Prostate gland (tissue), 2 donors: Measurements from ENCODE around the gene ZNF276. TPM values are rescaled to one million over a fixed set of nuclear protein-coding genes. Genes with fewer than 3 reads are reported as not detected.

ENCODE experiments used
- DNase-seq: peaks from one replicate; pipeline ENCODE4 v3.0.0-alpha.2; 2019; ENCODE audit warnings: low spot score
- H3K27ac ChIP-seq, 2 donors: fragments of 200-600 bp; sonication (generic); 2 replicates each; pipeline ENCODE4 v1.5.1; 2017 to 2019
- H3K27me3 ChIP-seq: fragments of 200-600 bp; sonication (generic); replicated peaks from 2 replicates; pipeline ENCODE4 v1.5.1; 2019; ENCODE audit not compliant: insufficient read depth
- H3K36me3 ChIP-seq, 2 donors: fragments of 200-600 bp; sonication (generic); 1 replicate in 1 of 2; 2 replicates in 1 of 2; pipeline versions ENCODE4 v1.5.1 to v1.8.1; 2017 to 2019
- H3K4me1 ChIP-seq: fragments of 200-600 bp; sonication (generic); replicated peaks from 2 replicates; pipeline ENCODE4 v1.5.1; 2019
- H3K4me3 ChIP-seq, 2 donors: fragments of 200-600 bp; sonication (generic); 2 replicates each; pipeline ENCODE4 v1.5.1; 2017 to 2019
- H3K9me3 ChIP-seq: fragments of 200-600 bp; sonication (generic); 2 replicates; pipeline ENCODE4 v1.5.1; 2017
- CTCF ChIP-seq, 4 experiments: fragments of 200-600 bp in 2 of 4; fragments of 450-650 bp in 2 of 4; sonication (generic) in 2 of 4; IDR thresholded peaks; 1 replicate in 3 of 4; 2 replicates in 1 of 4; pipeline ENCODE4 v1.5.1; 2016 to 2019; ENCODE audit warnings: antibody characterized with exemption in 4 of 4, mild to moderate bottlenecking in 2 of 4, moderate library complexity in 2 of 4
- POLR2A ChIP-seq: fragments of 450-650 bp; IDR thresholded peaks from one replicate; pipeline ENCODE4 v1.6.1; 2016; ENCODE audit warnings: antibody characterized with exemption, mild to moderate bottlenecking
- POLR2AphosphoS5 ChIP-seq: sonication (generic); formaldehyde crosslinking; IDR thresholded peaks from one replicate; pipeline ENCODE4 v1.6.1; 2017; ENCODE audit warnings: antibody characterized with exemption
- WGBS: methylation state at CpG from one replicate; pipeline ENCODE4 v1.1.5; 2018; 5-methylcytosine and 5-hydroxymethylcytosine counted together
- intact Hi-C: fragments of 100-400 bp; cut with DNase I; formaldehyde crosslinking; loops from one replicate; pipeline ENCODE4 v1.14.2; 2022
- total RNA-seq, 2 donors: library from RNA; depleted of rRNA; stranded (reverse); fragments of >200 nt; gene quantifications; one replicate each; pipeline ENCODE4 v1.1.0, GENCODE V29; 2016

The ZNF276 gene
- total RNA-seq, 2 donors from 2014 or later, result 18.4 to 46.1 TPM

- Histone ChIP-seq H3K9me3 (no peaks in the 10 kb centered on the region), H3K27ac (no peak overlapping the region), H3K4me3 (no peak overlapping the region), H3K36me3 (peaks cover 9 to 32% of the 10 kb centered on the region in 2 donors), H3K4me1 (no peaks in the 10 kb centered on the region), H3K27me3 (no peaks in the 10 kb centered on the region)
- WGBS, result 67% methylated on average over 14 of the region's 14 CpGs
- no peak for TF ChIP-seq CTCF (IDR thresholded peaks at IDR 0.05)
- no peak for TF ChIP-seq POLR2A
- no peak for TF ChIP-seq POLR2AphosphoS5
- intact Hi-C loops, result no loop called here
- no peak for DNase-seq
Observed at GRCh38 chr16:89729863-89730593, 8.7 kb downstream of the ZNF276 start.

GRCh38 chr16:89730610-89731234 lies 9.4 kb downstream of the ZNF276 start:
- H3K9me3 ChIP-seq, result no peaks in the 10 kb centered on the region
- H3K27ac ChIP-seq, result no peak overlapping the region
- TF ChIP-seq POLR2A, result no peak
- TF ChIP-seq POLR2AphosphoS5, result no peak
- TF ChIP-seq CTCF (IDR thresholded peaks at IDR 0.05), result no peak
- H3K27me3 ChIP-seq, result no peaks in the 10 kb centered on the region
- H3K36me3 ChIP-seq, result peaks cover 9 to 34% of the 10 kb centered on the region in 2 donors
- intact Hi-C loops, result no loop called here
- no peaks in the 10 kb centered on the region for H3K4me1 ChIP-seq
- H3K4me3 ChIP-seq, result no peak overlapping the region
- WGBS, result 73% methylated on average over 22 of the region's 22 CpGs
- DNase-seq, result no peak

DNA sequence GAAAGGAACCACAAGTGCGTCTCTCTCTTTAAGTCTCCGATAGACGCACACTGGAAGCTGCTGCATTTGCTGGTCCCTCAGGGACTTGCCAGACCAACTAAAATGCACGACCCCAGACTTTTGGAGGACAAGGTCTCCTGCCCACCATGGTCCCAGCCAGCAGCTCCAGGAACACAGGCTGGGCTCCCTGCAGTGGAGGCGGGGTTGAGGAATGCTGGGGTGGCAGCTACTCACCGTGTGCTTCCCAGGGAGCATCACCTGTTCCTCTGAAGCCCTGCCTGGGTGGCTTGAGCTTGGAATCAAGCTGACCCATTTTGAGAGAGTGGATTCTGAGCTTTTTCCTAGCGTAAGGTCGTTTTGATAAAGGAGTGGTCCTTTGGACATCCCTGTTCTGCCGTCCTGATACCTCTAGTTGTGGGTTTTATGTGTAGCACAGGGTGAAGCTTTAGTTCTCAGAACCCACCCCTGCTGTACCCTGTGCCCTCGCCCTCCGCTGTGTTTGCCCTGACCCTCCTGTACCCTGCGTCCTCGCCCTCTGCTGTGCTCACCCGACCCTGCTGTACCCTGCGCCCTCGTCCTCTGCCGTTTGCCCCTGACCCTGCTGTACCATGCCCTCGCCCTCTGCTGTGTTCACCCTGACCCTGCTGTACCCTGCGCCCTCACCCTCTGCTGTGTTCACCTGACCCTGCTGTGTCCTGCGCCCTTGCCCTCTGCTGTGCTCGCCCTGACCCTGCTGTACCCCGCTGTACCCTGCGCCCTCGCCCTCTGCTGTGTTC lies 11.0 kb downstream of the ZNF276 start:
- 88% methylated on average over 24 of the region's 24 CpGs for WGBS
- TF ChIP-seq POLR2A (no peak), POLR2AphosphoS5 (no peak), CTCF (IDR thresholded peaks at IDR 0.05) (no peak)
- Histone ChIP-seq H3K27me3 (no peaks in the 10 kb centered on the region), H3K4me1 (no peaks in the 10 kb centered on the region), H3K27ac (no peak overlapping the region), H3K36me3 (peaks cover 9 to 34% of the 10 kb centered on the region in 2 donors), H3K4me3 (no peak overlapping the region), H3K9me3 (no peaks in the 10 kb centered on the region)
- DNase-seq, result no peak
- intact Hi-C loops, result no loop called here

GRCh38 chr16:89732918-89733242 lies 11.5 kb downstream of the ZNF276 start:
- H3K27me3 ChIP-seq, result no peaks in the 10 kb centered on the region

More at GRCh38 chr16:89732918-89733242, 11.5 kb downstream of the ZNF276 start:
- no peak for DNase-seq
- Histone ChIP-seq H3K4me1 (no peaks in the 10 kb centered on the region), H3K9me3 (no peaks in the 10 kb centered on the region), H3K4me3 (no peak overlapping the region), H3K27ac (no peak overlapping the region), H3K36me3 (peaks cover 11 to 37% of the 10 kb centered on the region in 2 donors)
- WGBS, result 91% methylated on average over 9 of the region's 9 CpGs
- intact Hi-C loops, result no loop called here
- TF ChIP-seq CTCF (IDR thresholded peaks at IDR 0.05) (no peak), POLR2AphosphoS5 (no peak), POLR2A (no peak)
